ENCODE data around the gene FMN1.

The FMN1 gene

GRCh38 chr15:32908872-32909271 lies 285.6 kb downstream of the FMN1 start:
- no peak for DNase-seq

DNA sequence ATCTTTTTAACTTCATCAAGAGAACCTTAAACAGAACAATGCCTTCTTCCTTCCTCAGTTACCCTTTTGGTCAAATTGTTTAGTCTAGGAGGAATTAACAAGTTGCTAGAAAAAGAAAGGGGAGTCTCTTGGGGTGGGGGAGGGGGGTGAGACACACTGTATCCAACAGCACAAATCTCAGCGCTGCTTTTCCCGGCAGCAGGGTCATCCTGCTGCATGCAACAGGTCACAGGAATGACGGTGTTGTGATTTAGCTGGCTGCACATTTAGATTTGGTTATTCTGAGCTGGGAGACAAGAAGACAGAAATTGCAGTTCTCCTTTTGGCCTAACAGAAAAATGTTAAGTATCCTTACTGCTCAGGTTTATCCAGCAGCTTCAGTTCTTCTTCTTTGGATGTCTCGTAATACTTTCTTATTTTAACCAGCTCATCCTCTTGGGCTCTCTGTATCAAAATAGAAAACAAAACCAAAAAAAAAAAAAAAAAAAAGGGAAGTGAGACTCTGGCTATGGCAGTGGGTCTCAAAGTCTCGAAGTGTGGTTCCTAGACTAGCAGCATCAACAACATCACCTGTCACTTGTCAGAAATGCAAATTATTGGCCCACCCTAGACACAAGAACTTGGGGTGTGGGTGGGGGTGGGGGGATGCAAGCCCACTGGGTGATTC lies 286.2 kb downstream of the FMN1 start:
- no peak for DNase-seq

DNA sequence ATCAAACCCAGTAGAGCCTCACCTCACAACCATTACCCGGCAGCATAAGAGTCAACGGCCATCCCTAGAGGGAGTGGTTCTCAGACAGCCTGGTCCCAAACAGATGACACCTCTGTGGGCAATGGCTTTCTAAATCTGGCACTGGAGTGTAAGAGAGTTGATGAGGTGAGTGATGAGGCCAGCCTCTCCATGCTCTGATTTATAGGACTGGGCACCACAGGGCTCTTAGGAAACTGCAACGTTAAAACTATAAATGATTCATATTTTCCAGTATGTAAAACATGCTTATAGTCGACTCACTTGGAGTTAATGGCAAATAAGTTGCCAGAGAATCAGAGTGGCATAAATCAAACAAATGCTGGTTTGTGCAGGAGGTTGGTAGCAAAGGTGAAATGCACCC lies 289.0 kb downstream of the FMN1 start:
- DNase-seq = no peak

DNA sequence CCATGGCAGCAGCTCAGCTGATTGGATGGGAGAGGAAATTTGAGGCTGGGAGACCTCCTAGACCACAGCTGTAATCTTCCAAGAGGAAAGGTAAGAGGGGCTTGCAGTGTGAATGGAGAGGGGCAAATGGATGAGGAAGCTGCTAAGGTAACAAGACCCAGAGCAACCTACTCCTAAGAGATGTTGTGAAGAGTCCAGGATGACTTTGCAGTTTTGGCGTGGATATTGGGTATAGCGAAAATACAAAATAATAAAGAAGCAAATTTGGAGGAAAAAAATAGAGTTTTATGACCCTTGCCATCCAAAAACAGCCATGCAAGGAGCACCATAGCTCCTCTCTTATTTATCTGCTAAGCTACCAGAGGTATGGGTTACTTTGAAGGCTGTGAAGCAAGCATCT lies 290.1 kb downstream of the FMN1 start:
- DNase-seq = no peak

DNA sequence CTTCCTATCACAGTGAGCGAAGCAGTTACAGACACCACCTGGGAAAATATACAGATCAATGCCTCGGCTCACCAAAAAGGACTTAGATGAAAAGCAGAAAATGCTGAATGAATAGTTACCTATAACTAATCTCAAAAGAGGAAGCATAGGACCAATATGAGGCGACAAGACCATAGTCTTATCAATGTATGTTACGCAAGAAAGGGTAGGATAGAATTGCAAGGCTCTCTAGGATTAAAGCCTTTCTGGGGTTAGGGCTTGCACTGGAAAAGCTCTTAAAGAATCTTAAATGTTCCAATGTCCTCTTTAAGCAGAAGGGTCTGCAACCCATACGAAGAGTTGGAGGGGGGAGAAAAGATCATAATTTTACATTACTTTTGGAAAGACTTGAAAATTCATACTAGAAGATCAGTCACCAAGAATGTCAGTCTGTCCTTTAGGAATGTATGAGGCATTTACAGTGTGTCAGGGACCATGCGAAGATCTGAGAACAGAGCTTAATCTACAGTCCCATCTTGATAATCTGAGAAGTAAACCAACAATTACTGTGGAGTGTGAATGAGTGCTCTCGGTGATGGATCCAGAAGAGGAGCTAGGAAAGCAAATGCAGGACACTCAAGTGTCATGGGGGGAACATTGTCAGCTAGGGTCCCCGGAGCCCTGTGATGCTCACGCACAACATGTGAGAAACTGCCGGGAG lies 290.8 kb downstream of the FMN1 start:
- DNase-seq = no peak

DNA sequence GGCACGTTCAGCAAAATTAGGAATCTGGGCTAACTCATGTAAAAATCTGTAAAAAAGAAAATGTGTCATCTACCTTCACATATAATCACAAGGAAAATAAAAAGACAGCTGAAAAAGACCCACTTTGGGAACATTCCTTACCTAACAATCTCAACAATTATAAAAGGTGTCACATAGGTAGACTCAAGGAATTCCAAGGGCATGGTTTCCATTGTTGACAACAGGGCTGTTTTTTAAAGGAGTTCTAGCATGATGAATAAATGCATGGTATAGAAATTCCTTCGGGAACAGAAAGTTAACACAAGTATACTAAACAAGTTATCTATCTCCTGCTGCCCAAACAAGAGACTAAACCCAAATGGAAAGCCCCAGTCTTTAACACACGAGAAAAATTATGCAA lies 292.5 kb downstream of the FMN1 start:
- no peak for DNase-seq

- DNase-seq = no peak
Observed at GRCh38 chr15:32901192-32901591, 293.3 kb downstream of the FMN1 start.

DNA sequence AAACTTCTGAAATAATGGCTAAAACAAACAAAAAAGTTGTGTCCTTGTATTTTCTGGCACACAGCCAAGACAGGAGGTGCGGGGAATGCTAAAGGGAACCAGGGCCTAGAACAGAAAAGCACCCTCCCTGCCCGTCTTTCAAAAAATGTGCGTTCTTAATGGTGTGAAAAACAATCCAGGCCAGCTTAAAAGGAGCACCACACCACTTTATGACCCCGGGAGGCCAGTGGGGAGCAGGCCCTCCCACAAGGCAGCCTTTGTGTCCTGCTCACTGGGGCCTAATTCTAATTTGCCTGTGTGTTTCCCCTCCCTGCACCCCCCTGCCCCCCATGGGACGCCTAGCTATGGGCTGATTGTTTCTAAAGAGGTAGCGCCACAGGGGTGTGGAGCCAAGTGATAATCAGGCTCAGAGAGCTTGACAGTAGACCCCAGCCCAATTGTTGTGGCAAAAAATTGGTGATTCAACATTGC lies 295.4 kb downstream of the FMN1 start:
- no peak for DNase-seq

GRCh38 chr15:32898414-32898813 lies 296.1 kb downstream of the FMN1 start:
- DNase-seq = no peak

GRCh38 chr15:32893421-32893820 lies 301.1 kb downstream of the FMN1 start:
- no peak for DNase-seq

- no peak for DNase-seq
Observed at GRCh38 chr15:32889214-32889613, 305.3 kb downstream of the FMN1 start.

DNA sequence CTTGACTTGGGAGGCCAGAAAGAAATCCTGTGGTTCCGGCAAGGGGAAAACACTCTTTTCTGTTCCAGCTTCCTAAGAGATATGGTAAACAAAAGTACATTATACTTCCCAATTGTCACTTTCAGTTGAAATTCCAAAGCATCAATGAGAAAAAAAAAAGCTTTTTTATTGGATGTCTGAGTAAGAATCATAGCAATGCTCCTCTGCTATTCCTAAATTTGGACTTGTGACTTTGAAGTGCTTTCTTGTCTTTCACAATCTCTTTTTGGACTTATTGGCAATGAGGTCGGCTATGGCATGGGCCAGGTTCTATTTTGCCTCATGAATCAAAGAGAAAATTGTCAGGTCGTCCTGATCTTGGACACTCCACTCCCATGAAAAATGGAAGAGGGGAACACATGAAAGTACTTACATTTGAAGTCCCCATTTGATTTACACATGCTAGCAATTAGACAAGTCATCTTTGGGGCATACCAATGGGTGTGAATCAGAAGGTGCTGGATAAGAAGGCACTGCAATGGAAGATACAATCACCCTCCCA lies 306.2 kb downstream of the FMN1 start:
- no peak for DNase-seq

DNA sequence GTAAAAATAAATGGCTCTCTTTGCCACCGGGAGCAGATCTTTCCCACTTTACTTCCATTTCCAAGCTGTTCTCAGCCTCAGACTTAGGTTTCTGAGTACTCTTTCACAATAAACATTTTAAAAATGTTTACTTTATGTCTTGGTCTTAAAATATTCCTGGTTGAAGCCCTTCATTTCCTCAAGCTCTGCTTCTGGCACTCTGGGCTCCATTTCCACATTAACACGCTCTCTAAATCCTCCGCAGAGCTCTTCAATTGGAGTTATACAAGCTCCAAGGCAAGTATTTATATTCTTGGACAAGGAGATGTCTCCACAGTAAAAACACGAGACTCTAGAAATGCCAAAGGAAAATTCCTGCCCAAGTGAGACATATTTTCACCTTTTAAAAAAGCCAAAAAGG lies 307.4 kb downstream of the FMN1 start:
- DNase-seq = no peak

DNA sequence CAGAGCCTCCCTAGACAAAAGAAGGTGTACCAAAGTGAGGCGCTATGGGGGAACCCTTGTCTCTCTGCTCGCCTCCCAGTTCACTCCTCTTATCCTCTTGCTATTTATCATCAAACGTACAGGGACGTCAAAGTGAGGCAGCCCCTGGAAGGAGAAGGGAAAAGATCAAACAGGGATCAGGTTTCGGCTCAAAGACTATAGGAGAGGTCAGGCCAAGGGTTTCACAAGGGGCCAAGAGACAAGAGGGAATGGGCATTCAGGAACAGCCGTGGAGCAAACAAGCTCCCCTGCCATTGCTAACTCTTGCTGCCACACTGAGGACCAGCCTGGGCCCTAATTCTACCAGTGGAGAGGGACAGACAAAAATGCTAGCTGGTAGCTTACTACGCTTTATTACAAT lies 308.1 kb downstream of the FMN1 start:
- DNase-seq = no peak

GRCh38 chr15:32885713-32886112 lies 308.8 kb downstream of the FMN1 start:
- DNase-seq = no peak

- no peak for DNase-seq
Observed at GRCh38 chr15:32884146-32884545, 310.4 kb downstream of the FMN1 start.

DNA sequence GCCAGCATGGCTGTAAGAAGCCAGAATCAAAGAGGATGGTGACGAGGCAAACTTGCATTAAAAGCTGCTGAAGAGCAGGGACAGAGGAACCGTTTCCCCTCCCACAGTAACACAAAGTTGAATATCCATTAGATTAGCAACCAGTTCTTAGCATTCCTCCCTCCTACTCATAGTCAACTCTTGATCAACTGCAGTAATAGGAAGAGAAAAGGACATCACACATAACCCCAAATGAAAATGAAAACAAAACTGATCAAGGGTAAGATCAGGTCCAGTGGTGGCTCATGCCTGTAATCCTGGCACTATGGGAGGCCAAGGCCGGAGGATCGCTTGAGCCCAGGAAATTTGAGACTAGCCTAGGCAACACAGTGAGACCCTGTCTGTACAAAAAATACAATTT lies 311.6 kb downstream of the FMN1 start:
- DNase-seq = no peak

- no peak for DNase-seq
Observed at GRCh38 chr15:32881528-32881927, 313.0 kb downstream of the FMN1 start.

GRCh38 chr15:32880642-32881041 lies 313.9 kb downstream of the FMN1 start:
- no peak for DNase-seq

DNA sequence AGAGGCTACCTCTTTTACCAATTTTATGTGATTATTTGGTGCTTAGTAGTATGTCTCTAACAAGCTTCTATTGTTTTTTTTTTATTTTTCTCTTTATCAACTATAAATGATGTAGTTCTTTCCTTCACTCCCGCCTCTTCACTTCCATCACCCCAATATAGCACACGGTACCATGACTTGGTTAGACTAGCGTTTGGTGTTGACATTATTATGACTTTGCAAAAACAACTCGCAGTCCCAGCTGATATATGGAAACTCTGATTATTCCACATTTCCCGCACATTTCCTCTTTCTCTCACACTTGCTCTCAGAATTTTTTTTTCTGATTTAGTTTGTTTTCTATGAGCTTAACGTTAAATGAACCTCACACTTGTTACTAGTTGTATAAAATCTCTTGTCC lies 314.5 kb downstream of the FMN1 start:
- no peak for DNase-seq

- no peak for DNase-seq
Observed at GRCh38 chr15:32878869-32879805, 315.4 kb downstream of the FMN1 start.

DNA sequence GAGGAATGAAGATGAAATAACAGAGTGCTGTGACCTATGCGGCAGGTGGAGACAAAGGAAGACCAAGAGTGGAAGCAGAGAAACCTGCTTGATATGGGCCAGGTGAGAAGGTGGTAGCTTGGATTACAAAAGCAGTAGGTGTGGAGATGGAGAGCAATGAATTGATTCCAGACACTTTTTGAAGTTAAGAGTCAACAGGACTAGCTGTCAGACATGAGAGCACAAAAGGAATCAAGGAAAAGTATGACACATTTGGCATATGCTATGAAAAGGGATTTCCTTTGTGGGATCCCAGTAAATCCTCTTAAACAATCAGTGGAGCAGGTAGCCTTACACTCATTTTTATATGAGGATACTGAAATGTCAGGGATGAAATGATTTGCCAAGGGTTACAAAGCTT lies 316.2 kb downstream of the FMN1 start:
- DNase-seq = no peak

DNA sequence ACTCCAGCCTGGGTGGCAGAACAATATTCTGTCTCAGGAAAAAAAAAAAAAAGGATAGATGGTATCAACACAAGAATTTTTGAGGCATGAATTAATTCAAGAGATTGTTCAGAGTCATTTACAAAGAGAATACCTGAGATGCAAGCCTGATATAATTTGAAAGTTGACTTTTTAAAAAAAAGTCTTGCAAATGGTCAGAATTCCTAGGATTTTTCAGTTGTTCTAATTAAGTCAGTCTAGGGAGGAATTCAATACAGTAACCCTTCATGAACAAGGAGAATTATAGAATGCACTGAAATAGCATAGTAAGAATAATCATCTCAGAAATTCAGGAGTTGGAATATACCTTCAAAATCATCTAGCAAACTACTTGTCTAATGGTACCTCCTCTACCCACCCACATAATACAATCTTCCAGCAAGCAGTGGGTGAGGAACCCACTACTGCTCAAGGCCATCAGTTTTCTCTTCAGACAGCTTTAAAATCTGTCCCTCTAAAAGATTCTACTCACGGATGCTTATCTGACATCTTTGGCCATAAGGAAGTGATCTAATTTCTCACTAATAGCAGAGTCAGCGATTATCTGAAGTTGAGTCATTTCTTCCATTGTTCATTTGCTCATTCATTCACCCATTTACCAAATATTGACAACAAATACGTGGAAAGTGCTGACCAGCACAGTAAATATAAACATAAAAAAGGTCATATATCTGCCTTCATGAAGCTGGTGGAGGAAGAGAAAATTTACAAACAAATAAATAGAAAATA lies 317.1 kb downstream of the FMN1 start:
- DNase-seq = no peak

Measured in amniotic stem cell (primary cell).